Inferior parietal cortex (tissue), 1 donor: Measurements from ENCODE around the gene TBC1D5.
"Not testable (repeated sequence)": the region's sequence is repeated elsewhere in the genome, so short reads cannot be mapped to it uniquely, and the experiment has no call there.

Experiments used
- DNase-seq: peaks from one replicate; pipeline ENCODE4 v3.0.0-alpha.2; 2016; ENCODE audit errors: extremely low spot score

Gene TBC1D5

DNA sequence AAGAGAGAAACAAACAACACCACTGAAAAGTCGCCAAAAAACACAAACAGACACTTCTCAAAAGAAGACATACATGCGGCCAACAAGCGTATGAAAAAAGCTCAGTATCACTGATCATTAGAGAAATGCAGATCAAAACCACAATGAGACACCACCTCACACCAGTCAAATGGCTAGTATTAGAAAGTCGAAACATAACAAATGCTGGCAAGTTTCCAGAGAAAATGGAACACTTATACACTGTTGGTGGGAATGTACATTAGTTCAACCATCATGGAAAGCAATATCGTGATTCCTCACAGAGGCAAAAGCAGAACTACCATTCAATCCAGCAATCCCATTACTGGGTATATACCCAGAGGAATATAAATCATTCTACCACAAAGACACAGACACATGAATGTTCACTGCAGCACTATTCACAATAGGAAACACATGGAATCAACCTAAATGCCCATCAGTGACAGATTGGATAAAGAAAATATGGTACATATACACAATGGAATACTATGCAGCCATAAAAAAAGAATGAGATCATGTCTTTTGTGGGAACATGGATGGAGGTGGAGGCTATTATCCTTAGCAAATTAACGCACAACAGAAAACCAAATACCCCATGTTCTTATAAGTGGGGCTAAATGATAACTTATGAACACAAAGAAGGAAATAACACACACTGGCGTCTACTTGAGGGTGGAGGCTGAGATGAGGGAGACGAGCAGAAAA lies 93.6 kb downstream of the TBC1D5 start:
- not testable (repeated sequence) for DNase-seq

DNA sequence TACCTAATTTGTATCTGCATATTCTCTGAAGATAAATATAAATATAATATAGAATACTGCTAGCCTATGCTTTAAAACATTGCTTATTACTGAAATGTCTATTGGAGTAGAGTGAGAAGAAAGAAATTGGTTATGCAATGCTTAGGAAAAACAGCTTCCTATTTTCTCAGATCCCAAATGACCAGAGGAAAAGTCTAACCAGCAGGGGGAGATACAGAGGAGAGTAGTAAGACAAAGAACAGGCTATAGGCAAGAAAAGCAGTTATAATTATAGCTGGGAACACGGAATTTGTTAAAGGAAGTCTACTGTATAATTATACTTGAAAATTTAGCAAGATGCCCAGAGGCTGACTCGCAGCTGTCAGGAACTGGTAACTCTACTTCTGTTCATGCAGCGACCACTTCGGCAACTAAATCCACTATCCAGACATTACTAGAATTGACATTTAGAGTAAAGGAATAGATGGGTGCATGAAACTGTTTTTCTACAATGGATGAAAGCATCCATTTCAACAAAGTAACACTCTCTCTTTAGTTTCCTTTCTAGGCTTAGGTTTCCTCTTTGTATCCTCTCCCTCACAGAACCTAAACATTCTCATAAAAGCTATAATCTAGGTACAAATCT lies 97.2 kb downstream of the TBC1D5 start:
- DNase-seq, result peak; percentile 90

DNA sequence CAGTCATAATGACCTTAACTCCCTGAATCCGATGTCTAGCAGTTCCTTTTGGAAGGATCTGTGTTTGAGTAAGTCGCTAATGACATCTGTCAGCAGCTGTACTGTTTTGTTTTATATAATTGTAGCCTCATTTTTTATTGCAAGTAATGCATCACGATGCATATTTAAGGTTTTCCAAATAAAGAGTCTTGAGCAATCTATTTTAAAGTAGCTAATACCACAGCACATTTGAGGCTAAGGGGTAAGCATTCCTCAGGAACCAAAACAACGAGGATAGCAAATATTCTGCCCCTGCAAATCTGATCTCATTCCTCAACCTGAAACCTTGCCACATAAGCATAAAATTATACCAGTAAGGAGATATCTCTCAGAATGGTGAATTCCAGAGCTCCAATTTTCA lies 98.7 kb downstream of the TBC1D5 start:
- no peak for DNase-seq

GRCh38 chr3:17642474-17642873 lies 100.0 kb downstream of the TBC1D5 start:
- DNase-seq, result no peak

GRCh38 chr3:17640466-17640865 lies 102.0 kb downstream of the TBC1D5 start:
- no peak for DNase-seq

GRCh38 chr3:17639765-17640164 lies 102.7 kb downstream of the TBC1D5 start:
- no peak for DNase-seq

DNA sequence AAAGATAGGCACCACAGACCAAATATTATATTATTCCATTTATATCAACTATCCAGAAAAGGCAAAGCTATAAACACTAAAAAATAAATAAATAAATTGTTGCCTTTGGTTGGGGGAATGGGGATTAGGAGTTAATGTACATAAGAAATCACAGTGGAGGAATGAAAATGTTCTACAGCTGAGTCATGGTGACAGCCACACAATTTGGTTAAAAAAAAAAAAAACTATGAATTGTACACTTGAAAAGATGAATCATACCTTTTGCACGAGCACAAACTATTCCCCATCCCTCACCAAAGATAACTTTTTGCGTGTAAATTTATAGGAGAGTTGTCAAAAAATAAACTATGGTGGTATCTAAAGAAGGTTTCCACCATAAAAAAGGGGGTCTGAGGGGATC lies 103.2 kb downstream of the TBC1D5 start:
- no peak for DNase-seq

DNA sequence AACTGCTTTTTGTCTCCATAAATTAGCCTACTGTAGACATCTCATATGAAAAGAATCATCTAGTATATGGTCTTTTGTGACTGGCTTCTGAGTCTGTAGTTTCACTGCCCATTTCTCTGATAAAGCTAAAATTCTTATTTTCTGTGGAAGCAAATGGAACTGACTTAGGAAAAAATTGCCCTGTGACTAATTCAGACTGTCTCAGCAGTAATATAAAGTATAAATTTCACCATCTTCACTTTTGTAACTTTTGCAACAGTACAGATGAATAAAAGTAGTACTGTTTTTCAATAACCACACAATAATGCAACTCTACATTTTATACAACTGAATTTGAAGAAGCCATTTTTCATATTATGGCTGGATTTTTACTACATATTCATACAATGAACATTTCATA lies 104.1 kb downstream of the TBC1D5 start:
- no peak for DNase-seq

- DNase-seq, result not testable (repeated sequence)
Measured at GRCh38 chr3:17635675-17636074, 106.8 kb downstream of the TBC1D5 start.

DNA sequence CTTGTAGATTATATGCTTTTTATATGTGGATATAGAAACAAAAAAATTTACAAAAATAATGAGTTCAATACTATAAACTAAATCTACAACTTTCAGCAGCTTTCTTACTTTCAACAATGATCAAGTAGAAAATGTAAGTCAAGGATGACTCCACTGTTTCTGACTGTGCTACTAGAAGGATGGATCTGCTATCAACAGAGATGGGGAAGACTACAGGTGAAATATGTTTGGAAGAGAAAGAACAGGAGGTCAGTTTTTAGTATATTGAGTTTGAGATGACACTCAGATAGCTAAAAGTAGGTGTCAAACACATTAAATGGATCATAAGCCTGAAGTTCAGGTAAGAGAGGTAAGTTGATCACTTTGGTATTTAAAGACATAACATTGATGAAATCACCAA lies 107.5 kb downstream of the TBC1D5 start:
- no peak for DNase-seq

GRCh38 chr3:17634201-17634600 lies 108.2 kb downstream of the TBC1D5 start:
- no peak for DNase-seq

DNA sequence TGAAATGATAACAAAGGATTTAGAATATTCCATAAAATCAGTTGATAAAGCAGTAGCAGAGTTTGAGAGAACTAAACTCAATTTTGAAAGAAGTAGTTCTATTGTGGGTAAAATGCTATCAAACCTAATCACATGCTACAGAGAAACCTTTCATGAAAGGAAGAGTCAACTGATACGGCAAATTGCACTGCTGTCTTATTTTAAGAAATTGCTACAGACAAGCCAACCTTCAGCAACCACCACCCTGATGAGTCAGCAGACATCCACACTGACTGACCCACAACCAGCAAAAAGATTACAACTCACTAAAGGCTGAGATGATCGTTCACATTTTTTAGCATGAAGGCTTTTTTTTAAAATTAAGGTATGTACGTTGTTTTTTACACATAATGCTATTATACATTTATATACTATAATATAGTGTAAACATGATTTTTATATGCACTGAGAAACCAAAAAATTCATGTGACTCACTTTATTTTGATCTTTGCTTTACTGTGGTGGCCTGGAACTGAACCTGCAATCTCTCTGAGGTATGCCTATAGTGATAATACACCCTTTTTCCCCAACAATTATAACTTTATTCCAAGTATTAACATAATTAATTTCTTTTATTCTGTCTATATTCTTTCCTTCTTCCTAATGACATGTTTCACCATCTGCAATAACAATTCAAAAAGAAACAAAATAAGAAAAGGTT lies 109.9 kb downstream of the TBC1D5 start:
- no peak for DNase-seq

DNA sequence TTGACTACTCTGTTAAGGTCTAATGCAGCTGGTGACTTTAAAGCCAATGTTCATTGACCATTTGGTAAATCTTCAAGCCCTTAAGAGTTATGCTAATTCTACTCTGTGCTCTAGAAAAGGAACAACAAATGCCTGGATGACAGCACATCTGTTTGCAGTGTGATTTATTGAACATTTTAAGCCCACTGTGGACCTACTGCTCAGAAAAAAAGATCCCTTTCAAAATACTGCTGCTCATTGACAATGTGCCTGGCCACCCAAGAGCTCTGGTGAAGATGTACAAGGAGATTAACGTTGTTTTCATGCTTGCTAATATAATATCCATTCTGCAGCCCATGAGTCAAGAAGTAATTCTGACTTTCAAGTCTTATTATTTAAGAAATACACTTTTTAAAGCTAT lies 110.8 kb downstream of the TBC1D5 start:
- DNase-seq, result no peak

DNA sequence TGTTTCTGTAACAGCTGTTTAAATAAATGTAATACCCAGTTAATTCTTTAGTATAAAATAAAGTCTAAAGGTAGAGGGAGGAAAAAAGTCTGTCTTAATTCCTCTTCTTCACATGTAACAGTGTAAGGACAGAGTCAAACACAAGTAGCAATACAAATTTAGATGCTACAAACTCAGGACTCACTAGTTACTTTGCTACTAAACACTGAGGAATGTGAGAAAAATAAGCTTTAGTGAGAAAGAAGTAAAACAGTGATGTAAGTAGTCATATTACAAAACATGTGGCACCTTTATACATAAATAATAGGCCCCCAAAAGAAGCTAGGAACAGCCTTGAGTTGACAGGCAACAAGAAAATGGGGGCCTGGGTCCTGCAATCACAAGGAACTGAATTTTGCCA lies 113.0 kb downstream of the TBC1D5 start:
- DNase-seq, result no peak

DNA sequence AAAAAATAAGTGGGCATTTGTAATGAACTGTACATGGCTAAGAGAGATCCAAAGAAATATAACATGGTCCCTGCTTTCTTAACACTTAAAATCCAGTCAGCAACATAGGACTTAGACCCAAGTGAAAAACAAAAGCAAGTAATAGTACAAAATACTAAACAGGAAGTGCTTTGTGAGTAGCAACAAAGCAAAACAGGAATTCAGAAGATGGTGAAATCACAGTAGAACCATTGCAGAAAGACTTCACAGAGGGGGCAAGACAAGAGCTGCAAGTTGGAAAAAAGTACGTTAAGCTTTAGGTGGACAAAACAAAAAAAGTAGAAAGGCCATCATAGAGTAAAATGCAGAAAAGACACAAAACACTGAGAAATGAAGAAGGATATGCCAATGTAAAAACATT lies 116.0 kb downstream of the TBC1D5 start:
- no peak for DNase-seq

DNA sequence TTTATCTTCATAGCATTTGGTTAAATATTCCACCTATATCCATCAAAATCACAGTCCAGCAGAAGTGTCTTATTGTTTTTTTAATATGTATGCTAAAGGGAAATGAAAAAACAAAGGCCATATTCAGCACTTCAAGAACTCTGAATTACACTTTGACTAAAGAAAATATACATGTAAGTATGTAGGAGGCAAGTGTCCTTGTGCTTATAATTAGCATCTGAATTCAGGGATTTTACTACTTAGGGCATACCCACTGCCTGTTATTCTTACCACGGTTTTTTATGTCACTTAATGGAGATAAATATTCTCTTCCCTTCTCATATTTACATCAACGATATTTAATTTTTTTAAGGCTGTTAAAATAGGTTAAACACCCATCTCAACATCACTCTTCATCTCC lies 117.3 kb downstream of the TBC1D5 start:
- DNase-seq, result no peak

DNA sequence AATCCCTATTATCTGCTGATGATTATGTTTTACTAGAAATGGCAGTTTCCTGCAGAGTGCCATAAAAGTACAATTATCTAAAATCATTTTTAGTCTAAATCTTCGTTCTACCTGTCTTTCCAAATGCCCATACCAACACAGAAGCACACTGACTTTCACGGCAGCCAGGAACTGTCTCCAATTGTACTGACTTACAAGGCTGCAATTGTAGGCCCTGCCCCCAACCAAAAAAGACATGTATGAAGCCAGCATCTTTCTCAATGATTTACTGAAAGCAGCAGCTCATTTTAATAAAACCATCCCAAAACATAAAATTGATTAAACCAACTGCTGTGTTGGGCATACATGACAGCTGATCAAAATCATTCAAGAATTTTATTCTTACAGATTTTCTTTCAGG lies 119.0 kb downstream of the TBC1D5 start:
- DNase-seq, result peak; percentile 43

GRCh38 chr3:17619968-17620367 lies 122.5 kb downstream of the TBC1D5 start:
- no peak for DNase-seq

- not testable (repeated sequence) for DNase-seq
Measured at GRCh38 chr3:17613017-17613416, 129.4 kb downstream of the TBC1D5 start.

DNA sequence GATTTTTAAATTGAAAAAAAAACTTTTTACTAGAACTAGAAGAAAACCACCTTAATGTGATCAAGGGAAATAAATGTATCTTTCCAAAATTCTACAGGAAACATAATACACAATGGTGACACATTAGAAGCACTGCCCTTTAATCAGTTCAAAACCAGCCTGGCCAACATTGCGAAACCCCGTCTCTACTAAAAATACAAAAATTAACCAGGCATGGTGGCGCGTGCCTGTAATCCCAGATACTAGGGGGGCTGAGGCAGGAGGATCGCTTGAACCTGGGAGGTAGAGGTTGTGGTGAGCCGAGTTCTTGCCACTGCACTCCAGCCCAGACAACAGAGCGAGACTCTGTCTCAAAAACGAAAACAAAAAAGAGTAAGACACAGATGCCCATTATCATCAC lies 134.5 kb downstream of the TBC1D5 start:
- DNase-seq, result no peak

- DNase-seq, result no peak
Measured at GRCh38 chr3:17605934-17606333, 136.5 kb downstream of the TBC1D5 start.

GRCh38 chr3:17605032-17605431 lies 137.4 kb downstream of the TBC1D5 start:
- no peak for DNase-seq

GRCh38 chr3:17602126-17602525 lies 140.3 kb downstream of the TBC1D5 start:
- DNase-seq, result no peak
